Anterior cingulate cortex (tissue), 58 donors: Measurements from ENCODE around the gene DUS1L.

Experiments used
- DNase-seq, 58 donors: peaks; one replicate each; lab custom pipeline; 2025; lab: John Stamatoyannopoulos, UW

DUS1L gene

GRCh38 chr17:82065638-82066303 lies at the start of gene DUS1L:
TSS of gene DUS1L (minus strand) at chr17:82065804. CDS start at chr17:82065059, 745 bp downstream.
- DNase-seq, result peak in 43 of 58 donors; percentile 13 to 63 (median 38)

- DNase-seq, result no peak
Observed at GRCh38 chr17:82114872-82115271, 49.3 kb upstream of the DUS1L start.

- DNase-seq, result no peak
Observed at GRCh38 chr17:82114447-82114846, 48.8 kb upstream of the DUS1L start.

- DNase-seq, result no peak
Observed at GRCh38 chr17:82113941-82114340, 48.3 kb upstream of the DUS1L start.

- DNase-seq, result no peak
Observed at GRCh38 chr17:82113422-82113821, 47.8 kb upstream of the DUS1L start.

GRCh38 chr17:82112914-82113311 lies 47.3 kb upstream of the DUS1L start:
- DNase-seq, result no peak

GRCh38 chr17:82112181-82112913 lies 46.7 kb upstream of the DUS1L start:
- DNase-seq, result no peak

- no peak for DNase-seq
Observed at GRCh38 chr17:82110298-82110697, 44.7 kb upstream of the DUS1L start.

- DNase-seq, result no peak
Observed at GRCh38 chr17:82108961-82109475, 43.4 kb upstream of the DUS1L start.

GRCh38 chr17:82108496-82108945 lies 42.9 kb upstream of the DUS1L start:
- DNase-seq, result no peak

- no peak for DNase-seq
Observed at GRCh38 chr17:82108038-82108437, 42.4 kb upstream of the DUS1L start.

GRCh38 chr17:82107341-82107860 lies 41.8 kb upstream of the DUS1L start:
- no peak for DNase-seq

GRCh38 chr17:82106688-82107305 lies 41.2 kb upstream of the DUS1L start:
- peak in 15 of 58 donors; percentile 19 to 55 (median 35) for DNase-seq

GRCh38 chr17:82105882-82106687 lies 40.5 kb upstream of the DUS1L start:
- peak in 9 of 58 donors; percentile 22 to 56 (median 31) for DNase-seq

- no peak for DNase-seq
Observed at GRCh38 chr17:82105417-82105881, 39.8 kb upstream of the DUS1L start.

GRCh38 chr17:82104797-82105416 lies 39.3 kb upstream of the DUS1L start:
- no peak for DNase-seq

- DNase-seq, result peak in 41 of 58 donors; percentile 19 to 78 (median 48)
Observed at GRCh38 chr17:82103553-82104451, 38.2 kb upstream of the DUS1L start.
